NK-92 (cell line): ENCODE data around the gene LDLRAD4.

Experiments used
- DNase-seq: peaks from one replicate; lab custom pipeline; 2025; ENCODE audit not compliant: unreplicated experiment; lab: John Stamatoyannopoulos, UW

Gene LDLRAD4

GRCh38 chr18:13264091-13265007 is 45.8 kb downstream of the LDLRAD4 start:
- DNase-seq: no peak

GRCh38 chr18:13265008-13265910 is 46.7 kb downstream of the LDLRAD4 start:
- DNase-seq: no peak

- no peak for DNase-seq
These were observed 47.3 kb downstream of the LDLRAD4 start for GRCh38 chr18:13265911-13266217.

- no peak for DNase-seq
These were observed 47.9 kb downstream of the LDLRAD4 start for GRCh38 chr18:13266218-13267100.

GRCh38 chr18:13267431-13267873 is 48.9 kb downstream of the LDLRAD4 start:
- DNase-seq: no peak

GRCh38 chr18:13268158-13269012 is 49.8 kb downstream of the LDLRAD4 start:
- no peak for DNase-seq

GRCh38 chr18:13269013-13269280 is 50.4 kb downstream of the LDLRAD4 start:
- DNase-seq: no peak

GRCh38 chr18:13269521-13270011 is 51.0 kb downstream of the LDLRAD4 start:
- DNase-seq: no peak

- DNase-seq: no peak
These were observed 51.8 kb downstream of the LDLRAD4 start for GRCh38 chr18:13270279-13270855.

- DNase-seq: no peak
These were observed 52.8 kb downstream of the LDLRAD4 start for GRCh38 chr18:13271302-13271911.

GRCh38 chr18:13272416-13272815 is 53.9 kb downstream of the LDLRAD4 start:
- DNase-seq: no peak

- no peak for DNase-seq
These were observed 55.2 kb downstream of the LDLRAD4 start for GRCh38 chr18:13273800-13274199.

- DNase-seq: no peak
These were observed 56.5 kb downstream of the LDLRAD4 start for GRCh38 chr18:13275075-13275474.

GRCh38 chr18:13276530-13277520 is 58.3 kb downstream of the LDLRAD4 start:
- DNase-seq: no peak

- no peak for DNase-seq
These were observed 59.6 kb downstream of the LDLRAD4 start for GRCh38 chr18:13278062-13278630.

GRCh38 chr18:13279181-13280069 is 60.9 kb downstream of the LDLRAD4 start:
- DNase-seq: no peak
